GM10248 (cell line): Measurements from ENCODE around the gene ROBO1.

Experiments used
- CTCF ChIA-PET: fragments of 300-600 bp; sonication (Branson Sonifier 250); formaldehyde crosslinking; extraction: SDS; loops from one replicate; lab custom pipeline; 2021; ENCODE audit warnings: antibody characterized with exemption; lab: Yijun Ruan, JAX
- POLR2A ChIA-PET: fragments of 350-650 bp; sonication (Branson Sonifier 250); formaldehyde crosslinking; extraction: SDS; loops from one replicate; lab custom pipeline; 2020; ENCODE audit warnings: antibody characterized with exemption; lab: Yijun Ruan, JAX
- DNase-seq: peaks from one replicate; pipeline ENCODE4 v3.0.0; 2012; ENCODE audit errors: extremely low spot score
- CTCF ChIP-seq: IDR thresholded peaks from 2 replicates; pipeline ENCODE4 v1.5.1; 2012; ENCODE audit warnings: mild to moderate bottlenecking, low read depth; ENCODE audit errors: extremely low read depth, missing control alignments, control extremely low read depth

The ROBO1 gene

GRCh38 chr3:79211586-79212359 lies 556.0 kb downstream of the ROBO1 start:
- no peak for DNase-seq
- ChIA-PET POLR2A (no interaction called here), CTCF (interaction anchor here (0.9 kb wide), 1 partner anchor 12 kb away, joined by 3 read pairs; no protein-coding TSS in a partner anchor)
- no peak for TF ChIP-seq CTCF

GRCh38 chr3:79204351-79204750 lies 563.4 kb downstream of the ROBO1 start:
- ChIA-PET CTCF (no interaction called here), POLR2A (no interaction called here)
- no peak for DNase-seq
- TF ChIP-seq CTCF: no peak

GRCh38 chr3:79203144-79203519 lies 564.7 kb downstream of the ROBO1 start:
- CTCF ChIA-PET: interaction anchor here (1.2 kb wide), 1 partner anchor 19 kb away, joined by 3 read pairs; no protein-coding TSS in a partner anchor
- POLR2A ChIA-PET: no interaction called here
- TF ChIP-seq CTCF: no peak
- no peak for DNase-seq

GRCh38 chr3:79202471-79203143 lies 565.2 kb downstream of the ROBO1 start:
- ChIA-PET POLR2A (no interaction called here), CTCF (interaction anchor here (1.2 kb wide), 1 partner anchor 18 kb away, joined by 3 read pairs; no protein-coding TSS in a partner anchor)
- no peak for TF ChIP-seq CTCF
- DNase-seq: no peak

- ChIA-PET CTCF (interaction anchor here (1.2 kb wide), 1 partner anchor 11 kb away, joined by 3 read pairs; no protein-coding TSS in a partner anchor), POLR2A (no interaction called here)
- no peak for DNase-seq
- TF ChIP-seq CTCF: no peak
Measured at GRCh38 chr3:79200456-79200855, 567.3 kb downstream of the ROBO1 start.

- ChIA-PET POLR2A (no interaction called here), CTCF (interaction anchor here (1.2 kb wide), 1 partner anchor 11 kb away, joined by 3 read pairs; no protein-coding TSS in a partner anchor)
- no peak for TF ChIP-seq CTCF
- no peak for DNase-seq
Measured at GRCh38 chr3:79199966-79200365, 567.8 kb downstream of the ROBO1 start.
